GM10248 (cell line): ENCODE measurements around the gene CCDC157.

ENCODE experiments used
- CTCF ChIA-PET: fragments of 300-600 bp; sonication (Branson Sonifier 250); formaldehyde crosslinking; extraction: SDS; loops from one replicate; lab custom pipeline; 2021; ENCODE audit warnings: antibody characterized with exemption; lab: Yijun Ruan, JAX
- POLR2A ChIA-PET: fragments of 350-650 bp; sonication (Branson Sonifier 250); formaldehyde crosslinking; extraction: SDS; loops from one replicate; lab custom pipeline; 2020; ENCODE audit warnings: antibody characterized with exemption; lab: Yijun Ruan, JAX
- DNase-seq: peaks from one replicate; pipeline ENCODE4 v3.0.0; 2012; ENCODE audit errors: extremely low spot score
- CTCF ChIP-seq: IDR thresholded peaks from 2 replicates; pipeline ENCODE4 v1.5.1; 2012; ENCODE audit warnings: mild to moderate bottlenecking, low read depth; ENCODE audit errors: extremely low read depth, missing control alignments, control extremely low read depth

The CCDC157 gene

GRCh38 chr22:30370641-30371230 lies 13.9 kb downstream of the CCDC157 start:
- ChIA-PET CTCF (interaction anchor here (1.8 to 6.2 kb wide), 2 partner anchors 17 to 83 kb away, joined by 7 to 35 read pairs; partner anchors contain the start of gene RNF215), POLR2A (no interaction called here)
- DNase-seq: no peak
- no peak for TF ChIP-seq CTCF

GRCh38 chr22:30371321-30371720 lies 14.5 kb downstream of the CCDC157 start:
- DNase-seq: no peak
- POLR2A ChIA-PET: no interaction called here
- no peak for TF ChIP-seq CTCF
- CTCF ChIA-PET: interaction anchor here (1.8 to 6.2 kb wide), 2 partner anchors 16 to 84 kb away, joined by 7 to 35 read pairs; partner anchors contain the start of gene RNF215

GRCh38 chr22:30371981-30372380 lies 15.2 kb downstream of the CCDC157 start:
- POLR2A ChIA-PET: no interaction called here
- DNase-seq: no peak
- CTCF ChIA-PET: interaction anchor here (1.8 to 6.2 kb wide), 2 partner anchors 16 to 84 kb away, joined by 7 to 35 read pairs; partner anchors contain the start of gene RNF215
- no peak for TF ChIP-seq CTCF

GRCh38 chr22:30372915-30373314 lies 16.1 kb downstream of the CCDC157 start:
- TF ChIP-seq CTCF: no peak
- no peak for DNase-seq
- CTCF ChIA-PET: interaction anchor here (0.8 to 6.2 kb wide), 3 partner anchors 11 to 85 kb away, joined by 5 to 35 read pairs (median 8); partner anchors contain the start of gene RNF215
- POLR2A ChIA-PET: no interaction called here

- TF ChIP-seq CTCF: no peak
- ChIA-PET POLR2A (no interaction called here), CTCF (interaction anchor here (0.8 to 6.2 kb wide), 4 partner anchors 10 to 85 kb away, joined by 5 to 35 read pairs (median 14); partner anchors contain the start of genes CASTOR1 and RNF215)
- DNase-seq: no peak
These were observed 16.8 kb downstream of the CCDC157 start for GRCh38 chr22:30373331-30374325.

GRCh38 chr22:30375312-30375849 lies 18.6 kb downstream of the CCDC157 start:
- no peak for TF ChIP-seq CTCF
- CTCF ChIA-PET: interaction anchor here (2.2 to 6.2 kb wide), 3 partner anchors 9 to 87 kb away, joined by 8 to 35 read pairs (median 19); partner anchors contain the start of genes CASTOR1 and RNF215
- POLR2A ChIA-PET: no interaction called here
- no peak for DNase-seq
